ENCODE results near the gene TNPO1.

- TF ChIP-seq POLR2AphosphoS5 (IDR thresholded peaks at IDR 0.05; ENCODE audit: low read depth, low read length) (no peak), POLR2A (IDR thresholded peaks at IDR 0.05; ENCODE audit: low read depth, low read length) (no peak)
Measured at GRCh38 chr5:72767289-72768010, 49.0 kb upstream of the TNPO1 start.

All from GM12892 (cell line).